Smooth muscle cell of the brain vasculature (primary cell): ENCODE data around the gene PDXK.
"Not testable (repeated sequence)": the region's sequence is repeated elsewhere in the genome, so short reads cannot be mapped to it uniquely, and the experiment has no call there.

Source experiments
- DNase-seq: peaks from one replicate; pipeline ENCODE4 v3.0.0-alpha.2; 2012; ENCODE audit warnings: low read depth, low spot score

Gene PDXK

GRCh38 chr21:43718872-43719747, at the start of gene PDXK:
PDXK (plus strand) TSS chr21:43719129; CDS start chr21:43719295, 166 bp downstream.
- DNase-seq: no peak

DNA sequence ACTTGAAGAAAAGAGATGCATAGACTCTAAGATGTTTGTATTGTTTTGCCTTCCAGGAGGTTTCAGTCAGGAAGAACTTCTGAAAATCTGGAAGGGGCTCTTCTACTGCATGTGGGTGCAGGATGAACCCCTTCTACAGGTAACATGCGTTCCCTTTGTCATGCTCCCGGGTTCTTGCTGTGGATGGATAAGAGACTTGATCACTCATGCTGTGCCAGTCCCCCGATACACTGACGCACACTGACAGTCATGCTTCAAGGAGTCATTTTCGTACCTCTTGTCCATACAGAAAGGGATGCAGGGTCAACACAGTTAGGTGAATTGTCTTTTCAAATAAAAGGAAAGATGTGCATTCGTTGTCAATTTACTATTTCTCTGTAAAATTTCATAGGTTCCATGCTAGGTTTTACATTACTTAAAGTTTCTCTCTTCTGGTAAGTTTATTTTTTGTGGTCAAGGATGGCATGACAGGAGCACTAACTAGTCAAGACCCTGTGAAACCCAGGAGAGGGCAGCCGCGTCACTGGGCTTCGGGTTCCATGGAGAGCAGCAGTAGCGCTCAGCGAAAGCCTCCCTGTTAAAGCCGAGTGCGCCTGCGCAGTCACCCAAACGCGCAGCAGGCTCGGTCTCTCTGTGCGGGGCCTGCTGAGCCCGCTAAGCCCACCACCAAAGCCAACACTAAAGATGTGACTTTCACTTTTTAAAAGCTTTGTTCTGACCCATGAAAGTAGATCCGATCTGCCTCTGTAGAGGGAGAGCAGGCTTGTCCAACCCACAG, 48.9 kb upstream of the PDXK start:
- DNase-seq: no peak

GRCh38 chr21:43675871-43676270, 43.1 kb upstream of the PDXK start:
- DNase-seq: no peak

GRCh38 chr21:43676391-43676790, 42.5 kb upstream of the PDXK start:
- DNase-seq: no peak

DNA sequence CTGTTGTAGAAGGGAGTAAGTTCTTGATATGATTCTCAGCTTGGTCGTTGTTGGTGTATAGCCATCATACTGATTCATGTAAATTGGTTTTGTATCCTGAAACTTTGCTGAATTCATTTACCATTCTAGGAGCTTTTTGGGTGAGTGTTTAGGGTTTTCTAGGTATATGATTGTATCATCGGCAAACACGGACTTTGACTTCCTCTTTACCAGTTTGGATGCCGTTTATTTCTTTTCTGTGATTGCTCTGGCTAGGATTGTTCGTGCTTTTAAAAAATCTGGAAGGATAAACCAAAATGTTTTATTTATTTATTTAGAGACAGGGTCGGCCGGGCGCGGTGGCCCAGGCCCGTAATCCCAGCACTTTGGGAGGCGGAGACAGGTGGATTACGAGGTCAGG, 39.0 kb upstream of the PDXK start:
- DNase-seq: no peak

- DNase-seq: not testable (repeated sequence)
Observed at GRCh38 chr21:43680421-43680820, 38.5 kb upstream of the PDXK start.

- no peak for DNase-seq
Observed at GRCh38 chr21:43681650-43682049, 37.3 kb upstream of the PDXK start.

DNA sequence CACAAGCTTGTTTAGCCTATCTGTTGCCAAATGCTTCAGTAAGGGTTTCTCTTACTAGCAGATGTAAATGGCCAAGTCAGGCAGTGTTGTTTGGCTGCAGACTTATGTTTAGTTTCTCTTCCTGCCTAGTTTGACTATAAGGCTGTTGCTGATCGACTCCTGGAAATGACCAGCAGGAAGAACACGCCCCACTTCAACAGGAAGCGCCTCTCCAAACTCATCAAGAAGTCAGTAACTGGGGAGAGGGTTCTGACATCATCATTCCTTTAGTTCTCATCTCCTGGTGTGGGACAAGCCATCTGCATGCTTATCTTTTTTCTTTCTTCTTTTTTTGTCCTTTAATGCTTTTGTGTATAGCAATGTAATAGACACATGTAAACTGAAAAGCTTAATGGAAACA, 34.5 kb upstream of the PDXK start:
- no peak for DNase-seq

DNA sequence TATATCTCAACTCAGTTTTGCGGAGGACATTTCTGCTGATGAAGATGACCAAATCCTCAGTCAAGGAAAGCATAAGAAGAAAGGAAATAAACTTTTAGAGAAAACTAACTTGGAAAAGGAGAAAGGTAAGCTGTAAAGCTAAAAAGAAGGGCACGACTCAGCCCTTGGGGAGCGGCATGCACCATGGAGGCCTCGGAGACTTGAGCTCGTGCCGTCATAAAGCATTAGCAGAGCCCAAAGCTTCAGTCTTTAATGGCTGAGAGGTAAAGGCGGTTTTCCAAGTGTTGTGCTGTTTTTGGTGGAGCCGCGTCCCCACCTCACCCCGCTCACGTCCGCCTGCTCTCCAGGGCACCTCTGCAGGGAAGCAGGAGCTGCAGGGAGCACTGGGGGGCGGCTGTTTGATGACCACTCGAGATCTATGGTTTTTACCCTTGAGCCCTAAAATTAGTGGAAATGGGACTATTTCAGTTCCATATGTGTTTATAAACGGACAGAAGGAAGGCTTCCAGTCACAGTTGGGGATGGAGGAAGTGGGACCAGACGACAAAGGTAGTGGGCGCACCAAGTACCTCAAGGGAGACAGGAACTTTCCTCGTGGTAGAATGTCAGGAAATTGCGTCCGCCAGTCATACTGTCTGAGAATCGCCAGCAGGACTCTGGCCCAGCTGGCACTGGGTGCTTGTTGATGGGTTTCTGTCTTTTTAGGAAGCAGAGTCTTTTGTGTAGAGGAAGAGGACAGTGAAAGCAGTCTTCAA, 31.9 kb upstream of the PDXK start:
- DNase-seq: no peak

GRCh38 chr21:43687566-43688399, 31.1 kb upstream of the PDXK start:
- no peak for DNase-seq

- no peak for DNase-seq
Observed at GRCh38 chr21:43688906-43689305, 30.0 kb upstream of the PDXK start.

GRCh38 chr21:43689556-43690337, 29.2 kb upstream of the PDXK start:
- DNase-seq: no peak

GRCh38 chr21:43690346-43690745, 28.6 kb upstream of the PDXK start:
- no peak for DNase-seq

DNA sequence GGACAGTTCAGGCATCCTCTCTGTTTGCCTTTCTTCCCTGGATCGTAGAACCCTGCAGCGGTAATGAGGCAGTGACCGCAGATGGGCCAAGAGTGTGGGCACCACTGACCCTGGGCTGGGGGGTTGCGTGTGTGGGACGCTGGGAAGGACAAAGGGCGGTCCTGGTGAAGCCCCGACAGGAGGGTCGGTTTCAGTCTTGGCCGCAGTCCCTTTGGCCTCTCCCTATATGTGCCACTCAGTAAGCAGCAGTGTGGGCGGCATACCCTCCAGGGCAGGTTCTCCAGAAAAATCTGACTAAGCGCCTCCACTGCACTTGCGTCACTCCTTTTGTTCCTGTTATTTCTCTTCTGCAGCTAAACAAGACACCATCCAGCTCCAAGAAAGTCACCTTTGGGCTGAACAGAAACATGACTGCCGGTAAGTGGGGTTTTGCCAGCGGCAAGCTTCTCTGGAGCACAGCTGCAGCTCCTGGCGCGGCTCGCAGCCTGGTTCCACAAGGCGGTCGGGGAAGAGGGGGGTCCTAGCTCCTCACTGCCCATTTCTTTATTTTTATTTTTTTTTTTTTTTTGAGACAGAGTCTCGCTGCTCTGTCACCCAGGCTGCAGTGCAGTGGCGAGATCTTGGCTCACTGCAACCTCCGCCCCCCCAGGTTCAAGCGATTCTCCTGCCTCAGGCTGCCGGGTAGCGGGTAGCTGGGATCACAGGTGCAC, 27.7 kb upstream of the PDXK start:
- no peak for DNase-seq

GRCh38 chr21:43691801-43692200, 27.1 kb upstream of the PDXK start:
- no peak for DNase-seq

DNA sequence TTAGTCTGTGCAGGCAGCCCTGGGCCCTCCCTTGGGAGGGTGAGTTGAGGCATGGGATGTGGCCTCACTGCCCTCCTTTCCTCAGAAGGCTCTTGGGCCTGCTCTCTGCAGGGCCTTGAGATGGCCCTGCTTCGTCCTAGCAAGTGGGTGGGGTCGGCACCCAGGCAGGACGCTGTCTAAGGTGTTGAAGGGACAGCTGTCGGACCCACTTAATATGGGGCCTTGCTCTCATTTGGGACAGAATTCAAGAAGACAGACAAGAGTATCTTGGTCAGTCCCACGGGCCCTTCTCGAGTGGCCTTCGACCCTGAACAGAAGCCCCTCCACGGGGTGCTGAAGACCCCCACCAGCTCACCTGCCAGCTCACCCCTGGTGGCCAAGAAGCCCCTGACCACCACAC, 26.0 kb upstream of the PDXK start:
- no peak for DNase-seq

- DNase-seq: no peak
Observed at GRCh38 chr21:43693981-43694380, 24.9 kb upstream of the PDXK start.

- DNase-seq: no peak
Observed at GRCh38 chr21:43694437-43695079, 24.4 kb upstream of the PDXK start.

- no peak for DNase-seq
Observed at GRCh38 chr21:43696214-43696613, 22.7 kb upstream of the PDXK start.
